Astrocyte of the spinal cord (primary cell): Measurements from ENCODE around the gene LRRC63.

Experiments
- DNase-seq: peaks from one replicate; pipeline ENCODE4 v3.0.0; 2011; ENCODE audit warnings: low read depth, low spot score
- H3K4me3 ChIP-seq: 2 replicates; pipeline ENCODE4 v1.5.1; 2011; ENCODE audit warnings: low read depth, mild to moderate bottlenecking, low read length, moderate library complexity
- in situ Hi-C: cut with HindIII; loops from 2 replicates; pipeline ENCODE4 v1.10.0; 2017; ENCODE audit warnings: low sequenced_read_pairs
- TF ChIP-seq, protein P1 (sequence below): IDR thresholded peaks from 2 replicates; pipeline ENCODE4 v1.5.1; 2012; ENCODE audit warnings: low read depth, mild to moderate bottlenecking, low read length, inconsistent platforms

Gene LRRC63

DNA sequence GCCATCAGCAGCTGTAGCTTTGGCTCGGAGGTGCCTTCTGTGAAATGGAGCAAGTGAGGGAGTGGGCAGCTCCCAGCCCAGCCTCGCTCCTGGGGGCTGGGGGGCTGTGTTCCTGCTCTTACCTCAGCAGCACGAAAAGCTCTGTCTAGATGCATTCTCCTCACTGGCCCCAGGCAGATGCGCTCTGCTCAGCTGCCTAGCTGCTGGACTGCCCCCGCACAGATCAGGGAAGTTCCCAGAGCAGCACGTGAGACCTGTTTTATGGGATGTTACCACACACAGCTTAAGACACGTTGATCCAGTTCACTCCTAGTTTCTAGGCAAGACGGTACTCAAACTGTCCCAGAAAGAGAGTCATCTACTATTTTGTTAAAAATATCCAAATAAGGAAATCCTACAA lies 43.4 kb upstream of the LRRC63 start:
- no peak for DNase-seq
- in situ Hi-C loops, result no loop called here
- H3K4me3 ChIP-seq, result no peak overlapping the region
- TF ChIP-seq, protein P1, sequence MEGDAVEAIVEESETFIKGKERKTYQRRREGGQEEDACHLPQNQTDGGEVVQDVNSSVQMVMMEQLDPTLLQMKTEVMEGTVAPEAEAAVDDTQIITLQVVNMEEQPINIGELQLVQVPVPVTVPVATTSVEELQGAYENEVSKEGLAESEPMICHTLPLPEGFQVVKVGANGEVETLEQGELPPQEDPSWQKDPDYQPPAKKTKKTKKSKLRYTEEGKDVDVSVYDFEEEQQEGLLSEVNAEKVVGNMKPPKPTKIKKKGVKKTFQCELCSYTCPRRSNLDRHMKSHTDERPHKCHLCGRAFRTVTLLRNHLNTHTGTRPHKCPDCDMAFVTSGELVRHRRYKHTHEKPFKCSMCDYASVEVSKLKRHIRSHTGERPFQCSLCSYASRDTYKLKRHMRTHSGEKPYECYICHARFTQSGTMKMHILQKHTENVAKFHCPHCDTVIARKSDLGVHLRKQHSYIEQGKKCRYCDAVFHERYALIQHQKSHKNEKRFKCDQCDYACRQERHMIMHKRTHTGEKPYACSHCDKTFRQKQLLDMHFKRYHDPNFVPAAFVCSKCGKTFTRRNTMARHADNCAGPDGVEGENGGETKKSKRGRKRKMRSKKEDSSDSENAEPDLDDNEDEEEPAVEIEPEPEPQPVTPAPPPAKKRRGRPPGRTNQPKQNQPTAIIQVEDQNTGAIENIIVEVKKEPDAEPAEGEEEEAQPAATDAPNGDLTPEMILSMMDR, result no peak

DNA sequence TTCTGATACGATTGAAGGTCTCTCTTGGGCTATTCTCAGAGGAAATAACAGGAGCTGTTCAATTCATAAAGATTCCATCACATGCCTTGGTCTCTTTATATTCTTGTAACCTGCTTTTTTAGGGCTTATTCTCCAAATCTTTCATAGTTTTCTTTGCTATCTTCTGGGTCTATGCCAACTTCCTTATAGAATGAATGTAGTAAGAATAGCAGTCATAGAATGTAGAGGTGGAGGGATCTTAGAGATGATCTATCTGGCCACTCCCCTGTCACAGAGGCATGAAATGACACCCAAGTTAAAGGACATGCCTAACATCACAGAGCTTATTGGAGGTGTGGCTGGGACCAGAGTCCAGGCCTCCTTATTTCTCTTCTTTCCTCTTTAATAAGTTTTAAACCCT lies 42.9 kb upstream of the LRRC63 start:
- in situ Hi-C loops, result no loop called here
- no peak for DNase-seq
- H3K4me3 ChIP-seq, result no peak overlapping the region
- TF ChIP-seq, protein P1, result no peak

DNA sequence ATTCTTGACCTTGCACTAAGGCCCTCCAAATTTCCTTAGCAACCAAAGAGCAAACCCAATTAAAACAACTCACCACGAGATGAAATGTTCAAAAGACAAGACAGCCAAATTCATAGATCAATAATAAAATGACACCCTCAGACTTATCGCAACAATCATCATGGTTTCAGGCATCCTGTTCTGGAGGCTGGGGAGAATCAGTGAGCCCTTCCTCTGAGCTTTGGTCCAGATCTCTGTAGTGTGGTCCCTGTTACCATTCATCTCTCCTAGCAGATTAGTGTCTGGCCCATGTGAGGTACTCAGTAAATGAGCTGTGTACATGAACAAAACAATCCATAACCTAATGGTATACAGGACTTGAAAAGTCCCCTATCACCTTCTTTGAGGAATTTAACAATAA lies 42.0 kb upstream of the LRRC63 start:
- no peak for DNase-seq
- TF ChIP-seq, protein P1, result no peak
- no peak overlapping the region for H3K4me3 ChIP-seq
- in situ Hi-C loops, result no loop called here

DNA sequence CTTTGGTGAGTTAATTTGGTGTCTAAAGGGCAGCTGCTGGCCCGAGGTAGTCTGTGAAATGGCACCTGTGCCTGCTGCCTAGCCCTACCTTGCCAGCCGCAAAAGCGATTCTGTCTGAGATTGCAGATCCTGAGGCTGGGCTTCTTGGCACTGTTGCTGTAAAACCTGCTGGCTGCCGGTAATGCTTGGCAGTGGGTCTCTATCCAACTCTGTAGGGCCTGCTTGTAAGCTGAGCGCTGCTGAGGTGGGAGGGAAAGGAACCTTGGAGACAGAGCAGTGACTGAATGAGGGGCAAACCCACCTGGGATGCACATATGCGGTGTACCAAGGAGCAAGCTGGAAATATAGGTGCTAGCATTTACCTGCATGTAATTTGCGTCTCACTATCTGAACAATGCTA lies 41.5 kb upstream of the LRRC63 start:
- DNase-seq, result no peak
- H3K4me3 ChIP-seq, result no peak overlapping the region
- in situ Hi-C loops, result no loop called here
- TF ChIP-seq, protein P1, result no peak

DNA sequence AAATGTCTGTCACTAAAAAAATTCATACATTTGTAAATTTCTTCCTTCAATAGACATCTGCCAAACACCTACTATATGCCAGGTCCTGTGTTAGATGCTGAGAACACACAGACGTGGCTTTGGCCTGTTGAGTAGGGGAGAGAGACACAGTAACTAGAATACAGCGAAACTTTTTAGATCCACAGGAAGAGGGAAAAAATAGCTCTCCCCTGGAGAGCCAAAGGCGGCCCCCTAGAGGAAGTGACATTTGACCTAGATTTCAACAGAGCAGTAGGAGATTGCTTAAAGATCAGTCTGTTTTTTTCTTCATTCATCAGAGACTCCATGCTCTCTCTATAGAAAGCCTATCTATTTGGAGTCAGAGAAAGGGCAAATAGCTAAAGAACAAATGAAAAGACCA lies 41.0 kb upstream of the LRRC63 start:
- in situ Hi-C loops, result no loop called here
- H3K4me3 ChIP-seq, result no peak overlapping the region
- TF ChIP-seq, protein P1, result no peak
- DNase-seq, result no peak

DNA sequence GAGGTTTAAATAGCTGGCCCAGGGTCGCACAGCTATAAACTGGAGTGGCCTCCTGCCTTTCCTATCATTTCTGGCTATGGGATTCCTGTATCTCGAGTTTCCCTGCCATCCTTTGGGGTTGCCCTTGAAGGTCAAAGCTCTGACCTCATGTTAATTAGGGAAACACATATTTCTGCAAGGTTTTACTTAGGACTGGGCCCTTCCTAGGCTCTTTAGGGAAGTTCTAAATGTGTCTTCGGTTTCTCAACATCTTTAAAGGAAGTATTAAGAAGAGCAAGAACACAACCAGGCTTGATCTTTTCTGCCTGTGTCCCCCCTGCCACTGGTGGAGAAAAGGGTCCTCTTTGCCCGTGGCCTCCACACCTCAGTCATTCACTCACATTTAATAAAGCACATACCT lies 40.5 kb upstream of the LRRC63 start:
- no peak for DNase-seq
- H3K4me3 ChIP-seq, result no peak overlapping the region
- in situ Hi-C loops, result no loop called here
- TF ChIP-seq, protein P1, result no peak

GRCh38 chr13:46171739-46172138 lies 40.0 kb upstream of the LRRC63 start:
- no peak overlapping the region for H3K4me3 ChIP-seq
- in situ Hi-C loops, result no loop called here
- TF ChIP-seq, protein P1, result no peak
- DNase-seq, result no peak
